Occipital lobe (tissue), 2 donors: Measurements from ENCODE around the gene ZBTB21. TPM values are rescaled to one million over a fixed set of nuclear protein-coding genes. Genes with fewer than 3 reads are reported as not detected.
"Not testable (repeated sequence)": the region's sequence is repeated elsewhere in the genome, so short reads cannot be mapped to it uniquely, and the experiment has no call there.

Source experiments
- DNase-seq: peaks from one replicate; lab custom pipeline; 2025; lab: John Stamatoyannopoulos, UW
- total RNA-seq: library from RNA; depleted of rRNA; stranded (reverse); fragments of >200 nt; gene quantifications from one replicate; pipeline ENCODE4 v1.2.3, GENCODE V29; 2014

Gene ZBTB21
- total RNA-seq, 1 donor from 2014 or later: 14.3 TPM

GRCh38 chr21:41970751-41971653 is 39.2 kb downstream of the ZBTB21 start:
- DNase-seq: no peak

GRCh38 chr21:41970106-41970391 is 40.1 kb downstream of the ZBTB21 start:
- DNase-seq: no peak

- DNase-seq: no peak
These were observed 42.5 kb downstream of the ZBTB21 start for GRCh38 chr21:41967708-41968107.

- DNase-seq: no peak
These were observed 43.1 kb downstream of the ZBTB21 start for GRCh38 chr21:41966872-41967621.

- no peak for DNase-seq
These were observed 43.9 kb downstream of the ZBTB21 start for GRCh38 chr21:41966041-41966833.

- DNase-seq: no peak
These were observed 44.6 kb downstream of the ZBTB21 start for GRCh38 chr21:41965461-41966013.

GRCh38 chr21:41965045-41965444 is 45.1 kb downstream of the ZBTB21 start:
- no peak for DNase-seq

GRCh38 chr21:41964171-41964570 is 46.0 kb downstream of the ZBTB21 start:
- no peak for DNase-seq

- no peak for DNase-seq
These were observed 47.7 kb downstream of the ZBTB21 start for GRCh38 chr21:41962425-41962966.

GRCh38 chr21:41961753-41962152 is 48.4 kb downstream of the ZBTB21 start:
- DNase-seq: no peak

- no peak for DNase-seq
These were observed 48.9 kb downstream of the ZBTB21 start for GRCh38 chr21:41961282-41961701.

- DNase-seq: no peak
These were observed 49.8 kb downstream of the ZBTB21 start for GRCh38 chr21:41960386-41960785.

GRCh38 chr21:41959697-41960096 is 50.5 kb downstream of the ZBTB21 start:
- not testable (repeated sequence) for DNase-seq

GRCh38 chr21:41958886-41959563 is 51.1 kb downstream of the ZBTB21 start:
- DNase-seq: no peak

- peak; percentile 45 for DNase-seq
These were observed 52.0 kb downstream of the ZBTB21 start for GRCh38 chr21:41957991-41958766.

- no peak for DNase-seq
These were observed 53.0 kb downstream of the ZBTB21 start for GRCh38 chr21:41956926-41957729.

GRCh38 chr21:41955516-41955915 is 54.6 kb downstream of the ZBTB21 start:
- DNase-seq: no peak

GRCh38 chr21:41954654-41955499 is 55.3 kb downstream of the ZBTB21 start:
- no peak for DNase-seq
